Measurements from ENCODE around the gene VEZT. TPM values are rescaled to one million over a fixed set of nuclear protein-coding genes. Genes with fewer than 3 reads are reported as not detected.
A peak's percentile ranks its signal among the peaks of the same experiment; 100 is the strongest.
"Not testable (repeated sequence)": the region's sequence is repeated elsewhere in the genome, so short reads cannot be mapped to it uniquely, and the experiment has no call there.

The VEZT gene
- total RNA-seq, 2 experiments from 2014 or later, result 57.7 to 77.1 TPM

- H3K9me2 ChIP-seq (ENCODE audit: insufficient read depth, low read length); H4K20me1 ChIP-seq (ENCODE audit: insufficient read depth, low read length); H3K27ac ChIP-seq (ENCODE audit: low read depth, low read length, poor library complexity, severe bottlenecking); H2AFZ ChIP-seq (ENCODE audit: low read length); H3K9me3 ChIP-seq (ENCODE audit: low read length); H3K36me3 ChIP-seq (ENCODE audit: insufficient read depth, low read length); DNase-seq (ENCODE audit: low spot score); intact Hi-C loops (cut with micrococcal nuclease; ENCODE audit: unreplicated experiment); BruUV-seq (replicated peaks); H3K4me3 ChIP-seq (ENCODE audit: low read depth, low read length, poor library complexity, severe bottlenecking); CTCF ChIA-PET (ENCODE audit: unreplicated experiment): not testable (repeated sequence)
- Histone ChIP-seq H3K4me2 (ENCODE audit: low read length) (peak overlapping the region; percentile 62), H3K4me1 (ENCODE audit: insufficient read depth, low read length, poor library complexity, severe bottlenecking) (peaks cover 64% of the 10 kb centered on the region), H3K79me2 (ENCODE audit: insufficient read depth, low read depth, low read length) (peaks cover 50% of the 10 kb centered on the region)
- POLR2A ChIA-PET, result interaction anchor here (0.7 to 1.4 kb wide), 5 partner anchors 15 to 45 kb away, joined by 3 to 5 read pairs (median 3); no protein-coding TSS in a partner anchor
Measured at GRCh38 chr12:95196875-95197569, 20.6 kb upstream of the VEZT start.

- POLR2A ChIA-PET, result interaction anchor here (0.7 to 5.9 kb wide), 5 partner anchors 15 to 45 kb away, joined by 3 to 44 read pairs (median 3); partner anchors contain the start of genes FGD6 and VEZT
- H3K79me2 ChIP-seq (ENCODE audit: insufficient read depth, low read depth, low read length), result peaks cover 50% of the 10 kb centered on the region
- intact Hi-C loops (cut with micrococcal nuclease; ENCODE audit: unreplicated experiment), result no loop called here
Measured at GRCh38 chr12:95197636-95198035, 20.0 kb upstream of the VEZT start.

DNA sequence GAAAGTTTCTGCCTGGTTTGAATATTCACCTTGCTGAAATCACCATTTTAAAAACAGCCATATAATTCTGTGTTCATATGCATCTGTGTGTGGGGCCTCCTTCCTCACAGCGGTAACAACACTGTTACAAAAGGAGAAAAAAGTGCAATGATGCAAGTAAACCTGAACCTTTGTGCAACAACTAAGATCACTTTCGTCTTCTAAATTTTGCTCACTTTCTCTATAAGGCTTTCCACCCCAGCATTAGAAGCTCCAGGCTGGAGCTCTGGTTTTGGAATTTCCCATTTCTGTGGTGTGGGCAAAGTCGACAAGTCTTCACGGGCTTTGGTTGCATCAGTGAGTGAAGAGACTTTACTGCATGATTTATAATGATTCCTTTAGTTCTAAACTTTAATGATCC is 18.7 kb upstream of the VEZT start:
- H2AFZ ChIP-seq (ENCODE audit: low read length), result peak overlapping the region; percentile 73
- intact Hi-C loops (cut with micrococcal nuclease; ENCODE audit: unreplicated experiment), result no loop called here
- no peaks in the 10 kb centered on the region for H3K9me3 ChIP-seq (ENCODE audit: low read length)
- H3K4me3 ChIP-seq (ENCODE audit: low read depth, low read length, poor library complexity, severe bottlenecking), result peak overlapping the region; percentile 16
- H3K36me3 ChIP-seq (ENCODE audit: insufficient read depth, low read length), result no peaks in the 10 kb centered on the region; the same call in 1 of the 2 replicates
- peaks cover 78% of the 10 kb centered on the region for H3K4me1 ChIP-seq (ENCODE audit: insufficient read depth, low read length, poor library complexity, severe bottlenecking)
- H3K9me2 ChIP-seq (ENCODE audit: insufficient read depth, low read length), result no peaks in the 10 kb centered on the region
- H4K20me1 ChIP-seq (ENCODE audit: insufficient read depth, low read length), result no peaks in the 10 kb centered on the region
- no peak for DNase-seq (ENCODE audit: low spot score)
- H3K79me2 ChIP-seq (ENCODE audit: insufficient read depth, low read depth, low read length), result peaks cover 50% of the 10 kb centered on the region
- TF ChIP-seq CTCF (conservative IDR thresholded peaks at IDR 0.05; ENCODE audit: low read length) (no peak), EZH2phosphoT487 (IDR thresholded peaks at IDR 0.05; ENCODE audit: borderline replicate concordance, low read depth, low read length) (no peak)
- CTCF ChIA-PET (ENCODE audit: unreplicated experiment), result interaction anchor here (0.6 kb wide), 2 partner anchors 10 to 26 kb away, joined by 4 to 5 read pairs; no protein-coding TSS in a partner anchor
- POLR2A ChIA-PET, result interaction anchor here (0.6 to 5.9 kb wide), 8 partner anchors 9 to 126 kb away, joined by 3 to 44 read pairs (median 3); partner anchors contain the start of genes FGD6 and VEZT
- H3K4me2 ChIP-seq (ENCODE audit: low read length), result peak overlapping the region; percentile 62
- H3K27ac ChIP-seq (ENCODE audit: low read depth, low read length, poor library complexity, severe bottlenecking), result peak overlapping the region; percentile 16
- no TSS peak for BruUV-seq (replicated peaks)

More at GRCh38 chr12:95197636-95198035, 20.0 kb upstream of the VEZT start:
- Histone ChIP-seq H2AFZ (ENCODE audit: low read length) (no peak overlapping the region), H3K27ac (ENCODE audit: low read depth, low read length, poor library complexity, severe bottlenecking) (peak overlapping the region; percentile 10), H3K36me3 (ENCODE audit: insufficient read depth, low read length) (no peaks in the 10 kb centered on the region; the same call in 1 of the 2 replicates), H3K4me3 (ENCODE audit: low read depth, low read length, poor library complexity, severe bottlenecking) (no peak overlapping the region), H4K20me1 (ENCODE audit: insufficient read depth, low read length) (no peaks in the 10 kb centered on the region), H3K9me2 (ENCODE audit: insufficient read depth, low read length) (no peaks in the 10 kb centered on the region), H3K4me1 (ENCODE audit: insufficient read depth, low read length, poor library complexity, severe bottlenecking) (peaks cover 66% of the 10 kb centered on the region), H3K4me2 (ENCODE audit: low read length) (peak overlapping the region; percentile 62), H3K9me3 (ENCODE audit: low read length) (no peaks in the 10 kb centered on the region)
- DNase-seq (ENCODE audit: low spot score), result no peak
- no TSS peak for BruUV-seq (replicated peaks)
- CTCF ChIA-PET (ENCODE audit: unreplicated experiment), result no interaction called here
- TF ChIP-seq EZH2phosphoT487 (IDR thresholded peaks at IDR 0.05; ENCODE audit: borderline replicate concordance, low read depth, low read length) (no peak), CTCF (conservative IDR thresholded peaks at IDR 0.05; ENCODE audit: low read length) (no peak)

All from OCI-LY7 (cell line).